Muscle of leg (tissue), 11 donors: ENCODE results near the gene PYDC1. TPM values are rescaled to one million over a fixed set of nuclear protein-coding genes. Genes with fewer than 3 reads are reported as not detected.
"Not testable (repeated sequence)": the region's sequence is repeated elsewhere in the genome, so short reads cannot be mapped to it uniquely, and the experiment has no call there.

Source experiments
- DNase-seq: peaks from one replicate; pipeline ENCODE4 v3.0.0; 2013
- H3K27ac ChIP-seq: one replicate; pipeline ENCODE4 v1.5.1; 2013; ENCODE audit warnings: mild to moderate bottlenecking, low read length, control low read depth
- H3K27me3 ChIP-seq: one replicate; pipeline ENCODE4 v1.6.1; 2013; ENCODE audit warnings: low read length; ENCODE audit not compliant: control insufficient read depth, insufficient read depth
- H3K36me3 ChIP-seq: one replicate; pipeline ENCODE4 v1.6.1; 2013; ENCODE audit warnings: low read length; ENCODE audit not compliant: control insufficient read depth, insufficient read depth
- H3K4me1 ChIP-seq: one replicate; pipeline ENCODE4 v1.6.1; 2013; ENCODE audit warnings: low read length; ENCODE audit not compliant: control insufficient read depth, insufficient read depth
- H3K4me3 ChIP-seq: one replicate; pipeline ENCODE4 v1.5.1; 2013; ENCODE audit warnings: low read length, control low read depth
- H3K9me3 ChIP-seq: replicated peaks from 2 replicates; pipeline ENCODE4 v1.6.1; 2013; ENCODE audit warnings: low read depth, low read length; ENCODE audit not compliant: control insufficient read depth
- WGBS: methylation state at CpG from one replicate; pipeline ENCODE4 v1.1.5; 2013; ENCODE audit warnings: missing lambda C conversion rate; ENCODE audit not compliant: insufficient coverage; 5-methylcytosine and 5-hydroxymethylcytosine counted together
- polyA plus RNA-seq, 8 donors: library from polyadenylated mRNA; unstranded; fragments of 120-200 nt; gene quantifications; one replicate each; pipeline versions ENCODE4 v1.2.1 to v1.2.3, GENCODE V29; 2013; ENCODE audit warnings: inconsistent platforms in 1 of 8, low replicate concordance in 1 of 8; ENCODE audit not compliant: insufficient read length in 8 of 8, insufficient read depth in 1 of 8
- total RNA-seq: library from RNA; stranded (reverse); fragments of 120-200 nt; gene quantifications from one replicate; pipeline ENCODE4 v1.2.4, GENCODE V29; 2013

The PYDC1 gene
- total and polyA plus RNA-seq, 9 donors = 0.37 to 2.0 (median 0.84) TPM; not detected in 2

- DNase-seq = no peak
- 86% methylated on average over 1 of the region's 5 CpGs for WGBS
- no peaks in the 10 kb centered on the region for H3K36me3 ChIP-seq
- H3K27me3 ChIP-seq = peaks cover 7% of the 10 kb centered on the region
- no peak overlapping the region for H3K4me3 ChIP-seq
- H3K27ac ChIP-seq = no peak overlapping the region
- H3K4me1 ChIP-seq = no peaks in the 10 kb centered on the region
- no peaks in the 10 kb centered on the region for H3K9me3 ChIP-seq
Measured at GRCh38 chr16:31248344-31248743, 31.4 kb upstream of the PYDC1 start.

GRCh38 chr16:31246296-31246695, 29.4 kb upstream of the PYDC1 start:
- H3K4me1 ChIP-seq = no peaks in the 10 kb centered on the region
- 90% methylated on average over 2 of the region's 3 CpGs for WGBS
- no peaks in the 10 kb centered on the region for H3K36me3 ChIP-seq
- no peak for DNase-seq
- peaks cover 9% of the 10 kb centered on the region for H3K27me3 ChIP-seq
- H3K4me3 ChIP-seq = no peak overlapping the region
- H3K27ac ChIP-seq = no peak overlapping the region
- H3K9me3 ChIP-seq = no peaks in the 10 kb centered on the region

DNA sequence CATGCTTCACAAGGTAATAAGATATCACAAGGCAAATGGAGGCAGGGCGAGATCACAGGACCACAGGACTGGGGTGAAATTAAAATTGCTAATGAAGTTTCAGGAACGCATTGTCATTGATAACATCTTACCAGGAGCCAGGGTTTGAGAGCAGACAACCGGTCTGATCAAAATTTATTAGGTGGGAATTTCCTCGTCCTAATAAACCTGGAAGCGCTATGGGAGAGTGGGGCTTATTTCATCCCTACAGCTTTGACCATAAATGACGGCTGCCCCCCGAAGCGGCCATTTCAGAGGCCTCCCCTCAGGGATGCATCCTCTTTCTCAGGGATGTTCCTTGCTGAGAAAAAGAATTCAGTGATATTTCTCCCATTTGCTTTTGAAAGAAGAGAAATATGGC, 28.7 kb upstream of the PYDC1 start:
- H3K27me3 ChIP-seq, DNase-seq, H3K4me1 ChIP-seq, H3K4me3 ChIP-seq, H3K36me3 ChIP-seq, H3K9me3 ChIP-seq, H3K27ac ChIP-seq: not testable (repeated sequence)
- no CpG with 5 or more reads among the region's 8 CpGs for WGBS

DNA sequence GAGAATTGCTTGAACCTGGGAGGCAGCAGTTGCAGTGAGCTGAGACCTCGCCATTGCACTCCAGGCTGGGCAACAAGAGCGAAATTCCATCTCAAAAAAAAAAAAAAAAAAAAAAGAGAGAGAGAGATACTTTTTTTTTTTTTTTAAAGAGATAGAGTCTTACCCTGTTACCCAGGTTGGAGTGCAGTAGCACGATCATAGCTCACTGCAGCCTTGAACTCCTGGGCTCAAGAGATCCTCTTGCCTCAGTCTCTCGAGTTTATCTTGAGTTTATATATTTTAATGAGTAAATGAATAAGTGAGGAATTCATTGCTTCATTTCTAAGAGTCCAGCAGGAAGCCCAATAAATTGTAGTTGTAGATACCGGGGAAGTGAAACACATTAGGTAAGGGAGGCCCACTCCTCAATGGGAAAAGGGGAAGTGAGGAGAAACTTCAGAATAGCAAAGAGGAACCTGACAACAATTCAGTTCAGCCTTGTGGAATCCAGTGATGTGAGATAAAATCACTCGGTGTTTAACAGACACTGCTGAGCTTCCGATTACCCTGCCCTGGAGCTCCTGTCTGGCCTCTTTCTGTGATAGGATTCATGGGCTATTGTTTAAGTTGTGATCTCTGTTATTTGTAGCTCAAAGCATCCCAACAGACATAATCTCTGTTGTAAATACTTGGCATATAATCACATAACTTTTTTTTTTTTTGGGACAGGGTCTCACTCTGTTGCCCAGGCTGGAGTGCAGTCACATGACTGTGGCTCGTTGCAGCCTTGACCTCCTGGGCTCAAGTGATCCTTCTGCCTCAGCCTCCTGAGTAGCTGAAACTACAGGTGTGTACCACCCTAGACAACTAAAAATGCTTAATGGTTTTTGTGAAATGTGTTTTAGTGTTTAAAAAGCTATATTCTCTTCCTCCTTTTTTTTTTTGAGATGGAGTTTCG, 27.1 kb upstream of the PYDC1 start:
- Histone ChIP-seq H3K4me3 (no peak overlapping the region), H3K4me1 (no peaks in the 10 kb centered on the region), H3K27me3 (peaks cover 9% of the 10 kb centered on the region), H3K36me3 (no peaks in the 10 kb centered on the region), H3K9me3 (no peaks in the 10 kb centered on the region), H3K27ac (no peak overlapping the region)
- 100% methylated on average over 1 of the region's 9 CpGs for WGBS
- peak; percentile 52 for DNase-seq

- H3K4me3 ChIP-seq = no peak overlapping the region
- no peak for DNase-seq
- 32% methylated on average over 2 of the region's 6 CpGs for WGBS
- no peaks in the 10 kb centered on the region for H3K4me1 ChIP-seq
- H3K9me3 ChIP-seq = no peaks in the 10 kb centered on the region
- H3K27ac ChIP-seq = no peak overlapping the region
- no peaks in the 10 kb centered on the region for H3K36me3 ChIP-seq
- H3K27me3 ChIP-seq = peaks cover 9% of the 10 kb centered on the region
Measured at GRCh38 chr16:31242206-31242605, 25.3 kb upstream of the PYDC1 start.

DNA sequence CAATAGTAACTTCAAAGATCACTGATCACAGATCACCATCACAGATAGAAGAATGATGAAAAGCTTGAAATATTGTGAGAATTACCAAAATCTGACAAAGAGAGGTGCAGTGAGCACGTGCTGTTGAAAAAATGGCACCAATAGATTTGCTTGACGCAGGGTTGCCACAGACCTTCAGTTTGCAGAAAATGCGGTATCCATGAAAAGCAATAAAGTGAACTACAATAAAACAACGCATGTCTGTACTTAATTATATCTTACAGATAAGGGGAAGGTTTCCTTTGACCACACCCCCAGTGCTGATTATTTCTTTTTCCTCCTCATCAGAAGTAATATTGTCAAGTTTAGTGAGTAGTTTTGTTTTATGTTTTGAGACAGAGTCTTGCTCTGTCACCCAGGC, 21.1 kb upstream of the PYDC1 start:
- Histone ChIP-seq H3K27me3 (peaks cover 2% of the 10 kb centered on the region), H3K36me3 (no peaks in the 10 kb centered on the region), H3K4me1 (no peaks in the 10 kb centered on the region), H3K27ac (no peak overlapping the region), H3K9me3 (peaks cover 6% of the 10 kb centered on the region), H3K4me3 (no peak overlapping the region)
- WGBS = 50% methylated on average over 1 of the region's 4 CpGs
- no peak for DNase-seq

GRCh38 chr16:31229501-31229900, 12.6 kb upstream of the PYDC1 start:
- Histone ChIP-seq H3K4me3 (no peak overlapping the region), H3K9me3 (peaks cover 2% of the 10 kb centered on the region), H3K27ac (no peak overlapping the region), H3K4me1 (peaks cover 5% of the 10 kb centered on the region), H3K27me3 (no peaks in the 10 kb centered on the region), H3K36me3 (peaks cover 23% of the 10 kb centered on the region)
- DNase-seq = no peak
- 28% methylated on average over 6 of the region's 10 CpGs for WGBS

DNA sequence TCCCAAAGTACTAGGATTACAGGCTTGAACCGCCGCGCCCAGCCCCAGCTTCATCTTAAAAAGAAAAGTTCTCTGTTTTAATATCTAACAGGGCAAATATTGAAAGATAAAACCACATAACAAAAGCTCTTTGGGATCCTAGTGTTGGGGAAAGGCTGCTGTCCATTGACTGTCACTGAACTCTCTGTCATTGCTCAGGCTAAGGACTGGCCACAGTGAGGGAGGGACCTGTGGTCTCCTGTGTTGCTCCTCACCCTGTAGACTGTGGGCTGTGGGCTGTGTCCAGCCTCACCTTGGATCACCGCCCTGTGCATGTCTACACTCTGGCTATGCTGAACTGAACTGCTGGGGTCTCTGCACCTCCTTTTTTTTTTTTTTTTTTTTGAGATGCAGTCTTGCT, 11.3 kb upstream of the PYDC1 start:
- peaks cover 30% of the 10 kb centered on the region for H3K36me3 ChIP-seq
- no peak overlapping the region for H3K4me3 ChIP-seq
- no CpG with 5 or more reads among the region's 4 CpGs for WGBS
- no peak overlapping the region for H3K27ac ChIP-seq
- peaks cover 5% of the 10 kb centered on the region for H3K4me1 ChIP-seq
- no peak for DNase-seq
- H3K27me3 ChIP-seq = no peaks in the 10 kb centered on the region
- no peaks in the 10 kb centered on the region for H3K9me3 ChIP-seq

DNA sequence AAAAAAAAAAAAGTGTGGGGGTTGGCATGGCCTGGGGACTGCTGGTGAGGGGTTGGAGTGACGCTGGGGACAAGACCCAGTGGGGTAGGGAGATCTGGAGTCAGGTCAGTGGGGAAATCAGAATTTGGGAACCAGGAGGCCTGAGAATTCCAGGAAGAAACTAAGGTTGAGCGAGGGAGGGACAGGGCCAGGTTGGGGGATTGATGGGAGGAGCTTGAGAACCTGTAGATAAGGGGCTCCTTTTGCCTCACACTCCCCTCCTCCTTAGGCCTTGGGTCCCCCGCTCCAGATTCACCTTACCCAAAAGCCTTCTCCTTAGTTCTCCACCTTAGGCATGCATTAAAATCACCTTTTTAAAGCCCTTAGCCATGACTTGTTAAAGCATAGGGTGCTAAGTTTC, 8.3 kb upstream of the PYDC1 start:
- no peak for DNase-seq
- H3K36me3 ChIP-seq = peaks cover 40% of the 10 kb centered on the region
- no peaks in the 10 kb centered on the region for H3K9me3 ChIP-seq
- peaks cover 5% of the 10 kb centered on the region for H3K4me1 ChIP-seq
- H3K27me3 ChIP-seq = no peaks in the 10 kb centered on the region
- no CpG with 5 or more reads among the region's 3 CpGs for WGBS
- H3K4me3 ChIP-seq = no peak overlapping the region
- H3K27ac ChIP-seq = no peak overlapping the region

DNA sequence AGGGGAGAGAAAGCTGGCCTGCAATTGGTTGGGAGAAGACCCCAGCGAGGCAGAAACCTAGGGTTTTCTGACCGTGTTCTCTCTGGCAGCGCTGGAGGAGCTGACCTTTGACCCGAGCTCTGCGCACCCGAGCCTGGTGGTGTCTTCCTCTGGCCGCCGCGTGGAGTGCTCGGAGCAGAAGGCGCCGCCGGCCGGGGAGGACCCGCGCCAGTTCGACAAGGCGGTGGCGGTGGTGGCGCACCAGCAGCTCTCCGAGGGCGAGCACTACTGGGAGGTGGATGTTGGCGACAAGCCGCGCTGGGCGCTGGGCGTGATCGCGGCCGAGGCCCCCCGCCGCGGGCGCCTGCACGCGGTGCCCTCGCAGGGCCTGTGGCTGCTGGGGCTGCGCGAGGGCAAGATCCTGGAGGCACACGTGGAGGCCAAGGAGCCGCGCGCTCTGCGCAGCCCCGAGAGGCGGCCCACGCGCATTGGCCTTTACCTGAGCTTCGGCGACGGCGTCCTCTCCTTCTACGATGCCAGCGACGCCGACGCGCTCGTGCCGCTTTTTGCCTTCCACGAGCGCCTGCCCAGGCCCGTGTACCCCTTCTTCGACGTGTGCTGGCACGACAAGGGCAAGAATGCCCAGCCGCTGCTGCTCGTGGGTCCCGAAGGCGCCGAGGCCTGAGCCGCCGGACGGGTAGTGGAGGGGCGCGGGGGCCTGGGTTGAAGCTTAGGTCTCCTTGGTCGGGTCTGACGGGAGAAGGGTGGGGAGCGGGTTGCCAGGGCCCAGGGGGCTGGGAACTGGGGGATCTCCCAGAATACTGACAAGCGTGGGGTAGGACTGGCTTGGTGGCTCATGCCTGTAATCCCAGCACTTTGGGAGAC, 7.4 kb upstream of the PYDC1 start:
- DNase-seq = no peak
- WGBS = 69% methylated on average over 79 of the region's 80 CpGs
- Histone ChIP-seq H3K27ac (no peak overlapping the region), H3K4me1 (peaks cover 4% of the 10 kb centered on the region), H3K9me3 (no peaks in the 10 kb centered on the region), H3K27me3 (peaks cover 2% of the 10 kb centered on the region), H3K36me3 (peaks cover 42% of the 10 kb centered on the region), H3K4me3 (no peak overlapping the region)
